Aorta (tissue), 5 donors: ENCODE results near the gene C1orf21. TPM values are rescaled to one million over a fixed set of nuclear protein-coding genes. Genes with fewer than 3 reads are reported as not detected.

Experiments
- ATAC-seq: fragments of 200-7000 bp; cut with Tn5 transposase; one replicate; pipeline ENCODE4 v1.9.1; 2022; ENCODE audit warnings: moderate library complexity; ENCODE audit not compliant: low FRiP score
- DNase-seq, 2 donors: peaks; one replicate each; pipeline ENCODE4 v3.0.0-alpha.2; 2020
- H3K27ac ChIP-seq, 2 donors: one replicate each; pipeline ENCODE4 v1.5.1; 2013; ENCODE audit warnings: low read length in 2 of 2, mild to moderate bottlenecking in 2 of 2, moderate library complexity in 2 of 2, control low read depth in 1 of 2, inconsistent platforms in 1 of 2, low read depth in 1 of 2
- H3K27me3 ChIP-seq, 2 donors: one replicate each; pipeline ENCODE4 v1.6.1; 2013; ENCODE audit warnings: control low read depth in 1 of 2, low read length in 1 of 2, mild to moderate bottlenecking in 1 of 2, moderate library complexity in 1 of 2; ENCODE audit not compliant: insufficient read depth in 2 of 2, control insufficient read depth in 1 of 2
- H3K36me3 ChIP-seq, 2 donors: one replicate each; pipeline ENCODE4 v1.6.1; 2013; ENCODE audit warnings: control low read depth in 1 of 2, low read length in 1 of 2, mild to moderate bottlenecking in 1 of 2; ENCODE audit not compliant: insufficient read depth in 2 of 2, control insufficient read depth in 1 of 2
- H3K4me1 ChIP-seq, 2 donors: one replicate each; pipeline ENCODE4 v1.6.1; 2013; ENCODE audit warnings: low read length in 2 of 2, control low read depth in 1 of 2, mild to moderate bottlenecking in 1 of 2, moderate library complexity in 1 of 2; ENCODE audit not compliant: insufficient read depth in 2 of 2, control insufficient read depth in 1 of 2
- H3K4me3 ChIP-seq, 2 donors: one replicate each; pipeline ENCODE4 v1.5.1; 2013; ENCODE audit warnings: low read length in 2 of 2, control low read depth in 1 of 2, mild to moderate bottlenecking in 1 of 2
- H3K9me3 ChIP-seq: one replicate; pipeline ENCODE4 v1.6.1; 2013; ENCODE audit warnings: mild to moderate bottlenecking, low read length; ENCODE audit not compliant: control insufficient read depth
- WGBS, 2 donors: extraction: QIAGEN DNeasy Blood & Tissue Kit; methylation state at CpG; one replicate each; pipeline ENCODE4 v1.1.7; 2013; 5-methylcytosine and 5-hydroxymethylcytosine counted together
- intact Hi-C, 2 donors: fragments of 100-400 bp; cut with DNase I; formaldehyde crosslinking; loops; one replicate each; pipeline versions ENCODE4 v1.14.2 to v1.15.0; 2022
- polyA plus RNA-seq, 2 donors: library from polyadenylated mRNA; stranded (reverse); fragments of 200-250 nt; gene quantifications; one replicate each; pipeline ENCODE4 v1.2.3, GENCODE V29; 2013
- total RNA-seq, 2 donors: library from RNA; stranded (reverse); fragmentation: NEBNext Ultra II Directional; extraction: Animal tissue kit (Norgen Biotek cat#: 25700); gene quantifications; one replicate each; pipeline ENCODE4 v1.2.1, GENCODE V29; 2021
- donor health status: healthy with polysubstance abuse.
- donor health status: Bipolar disorder and iron deficiency.
- donor health status: DM: no; HTN: no; CAD: no.
- donor health status: DM: no; HTN: no; CAD: no.
- donor health status: DM: yes; HTN: yes; CAD: no.

Gene C1orf21
- total and polyA plus RNA-seq, 4 donors: 7.6 to 65.7 (median 42.9) TPM

- intact Hi-C loops: loop anchor here in 1 of 2 donors (5.0 kb wide), 1 partner anchor 120 kb away; the partner anchor contains the start of gene C1orf21
- 0 to 4% methylated on average over 1 of the region's 1 CpG for WGBS, 2 donors
- Histone ChIP-seq H3K27me3 (no peaks in the 10 kb centered on the region), H3K9me3 (no peaks in the 10 kb centered on the region), H3K27ac (no peak overlapping the region), H3K36me3 (no peaks in the 10 kb centered on the region), H3K4me3 (no peak overlapping the region), H3K4me1 (peaks cover 3 to 4% of the 10 kb centered on the region in 2 donors)
- ATAC-seq (no peak), DNase-seq (no peak)
These were observed 120.9 kb downstream of the C1orf21 start for GRCh38 chr1:184507604-184508280.

GRCh38 chr1:184509105-184509504 is 122.3 kb downstream of the C1orf21 start:
- 97 to 100% methylated on average over 2 of the region's 2 CpGs for WGBS, 2 donors
- H3K27me3 ChIP-seq: no peaks in the 10 kb centered on the region
- H3K36me3 ChIP-seq: no peaks in the 10 kb centered on the region
- H3K4me1 ChIP-seq: peaks cover 3 to 6% of the 10 kb centered on the region in 2 donors
- no peak overlapping the region for H3K4me3 ChIP-seq
- intact Hi-C loops: loop anchor here in 1 of 2 donors (5.0 kb wide), 1 partner anchor 122 kb away; the partner anchor contains the start of gene C1orf21
- DNase-seq (no peak), ATAC-seq (no peak)
- no peaks in the 10 kb centered on the region for H3K9me3 ChIP-seq
- no peak overlapping the region for H3K27ac ChIP-seq

- H3K36me3 ChIP-seq: no peaks in the 10 kb centered on the region
- no peak for ATAC-seq
- DNase-seq: no peak
- H3K9me3 ChIP-seq: no peaks in the 10 kb centered on the region
- peaks cover 3 to 6% of the 10 kb centered on the region in 2 donors for H3K4me1 ChIP-seq
- intact Hi-C loops: no loop called here
- no peak overlapping the region for H3K27ac ChIP-seq
- H3K4me3 ChIP-seq: no peak overlapping the region
- WGBS, 2 donors: 97 to 99% methylated on average over 3 of the region's 3 CpGs
- H3K27me3 ChIP-seq: no peaks in the 10 kb centered on the region
These were observed 123.3 kb downstream of the C1orf21 start for GRCh38 chr1:184510110-184510509.

GRCh38 chr1:184512724-184513123 is 125.9 kb downstream of the C1orf21 start:
- Histone ChIP-seq H3K27me3 (no peaks in the 10 kb centered on the region), H3K36me3 (no peaks in the 10 kb centered on the region), H3K4me3 (no peak overlapping the region), H3K27ac (no peak overlapping the region), H3K4me1 (peaks cover 0 to 6% of the 10 kb centered on the region in 2 donors), H3K9me3 (no peaks in the 10 kb centered on the region)
- DNase-seq (no peak), ATAC-seq (no peak)
- intact Hi-C loops: no loop called here
- WGBS, 2 donors: 84 to 93% methylated on average over 8 of the region's 8 CpGs

GRCh38 chr1:184513421-184513820 is 126.6 kb downstream of the C1orf21 start:
- peak; percentile 51 for ATAC-seq
- intact Hi-C loops: no loop called here

GRCh38 chr1:184513966-184514365 is 127.1 kb downstream of the C1orf21 start:
- H3K4me3 ChIP-seq: no peak overlapping the region
- no peaks in the 10 kb centered on the region for H3K9me3 ChIP-seq
- H3K4me1 ChIP-seq: peaks cover 0 to 6% of the 10 kb centered on the region in 2 donors
- H3K36me3 ChIP-seq: no peaks in the 10 kb centered on the region
- intact Hi-C loops: no loop called here
- H3K27ac ChIP-seq: peak overlapping the region in 1 of 2 donors; percentile 36
- ATAC-seq (peak; percentile 86), DNase-seq (peak; percentile 74 to 77)
- H3K27me3 ChIP-seq: no peaks in the 10 kb centered on the region
- 40 to 41% methylated on average over 4 of the region's 4 CpGs for WGBS, 2 donors

More at GRCh38 chr1:184513421-184513820, 126.6 kb downstream of the C1orf21 start:
- Histone ChIP-seq H3K4me3 (no peak overlapping the region), H3K27ac (no peak overlapping the region), H3K36me3 (no peaks in the 10 kb centered on the region), H3K9me3 (no peaks in the 10 kb centered on the region), H3K27me3 (no peaks in the 10 kb centered on the region), H3K4me1 (peaks cover 0 to 6% of the 10 kb centered on the region in 2 donors)
- WGBS, 2 donors: 94 to 99% methylated on average over 3 of the region's 3 CpGs
- DNase-seq: no peak

GRCh38 chr1:184514447-184514846 is 127.6 kb downstream of the C1orf21 start:
- no peak for ATAC-seq

GRCh38 chr1:184517130-184517529 is 130.3 kb downstream of the C1orf21 start:
- ATAC-seq: no peak
- intact Hi-C loops: no loop called here
- H3K4me1 ChIP-seq: peaks cover 0 to 4% of the 10 kb centered on the region in 2 donors

More at GRCh38 chr1:184514447-184514846, 127.6 kb downstream of the C1orf21 start:
- no peak for DNase-seq
- H3K27me3 ChIP-seq: no peaks in the 10 kb centered on the region
- no peaks in the 10 kb centered on the region for H3K36me3 ChIP-seq
- peaks cover 0 to 6% of the 10 kb centered on the region in 2 donors for H3K4me1 ChIP-seq
- no peak overlapping the region for H3K27ac ChIP-seq
- H3K4me3 ChIP-seq: no peak overlapping the region
- 88 to 89% methylated on average over 2 of the region's 2 CpGs for WGBS, 2 donors
- H3K9me3 ChIP-seq: no peaks in the 10 kb centered on the region
- intact Hi-C loops: no loop called here

GRCh38 chr1:184518736-184519357 is 132.0 kb downstream of the C1orf21 start:
- no peak for DNase-seq
- H3K36me3 ChIP-seq: no peaks in the 10 kb centered on the region
- intact Hi-C loops: no loop called here
- 83 to 91% methylated on average over 4 of the region's 4 CpGs for WGBS, 2 donors
- no peak overlapping the region for H3K27ac ChIP-seq
- no peaks in the 10 kb centered on the region for H3K9me3 ChIP-seq
- H3K4me3 ChIP-seq: no peak overlapping the region
- peaks cover 0 to 3% of the 10 kb centered on the region in 2 donors for H3K4me1 ChIP-seq
- ATAC-seq: no peak
- H3K27me3 ChIP-seq: no peaks in the 10 kb centered on the region

More at GRCh38 chr1:184517130-184517529, 130.3 kb downstream of the C1orf21 start:
- no peaks in the 10 kb centered on the region for H3K36me3 ChIP-seq
- no peak overlapping the region for H3K27ac ChIP-seq
- no peaks in the 10 kb centered on the region for H3K9me3 ChIP-seq
- DNase-seq: no peak
- no peaks in the 10 kb centered on the region for H3K27me3 ChIP-seq
- no peak overlapping the region for H3K4me3 ChIP-seq
